Suprapubic skin (tissue), 4 donors: Measurements from ENCODE around the gene SAMD4A.

Source experiments
- EP300 ChIP-seq: sonication (generic); formaldehyde crosslinking; IDR thresholded peaks from one replicate; pipeline ENCODE4 v1.6.1; 2017; ENCODE audit warnings: antibody characterized with exemption
- POLR2A ChIP-seq, 2 donors: fragments of 450-650 bp; IDR thresholded peaks; one replicate each; pipeline ENCODE4 v1.6.1; 2017; ENCODE audit warnings: antibody characterized with exemption in 2 of 2, mild to moderate bottlenecking in 2 of 2, moderate library complexity in 2 of 2
- POLR2AphosphoS5 ChIP-seq, 3 donors: sonication (generic); formaldehyde crosslinking; IDR thresholded peaks; one replicate each; pipeline ENCODE4 v1.6.1; 2017; ENCODE audit warnings: antibody characterized with exemption in 3 of 3
- TF ChIP-seq, protein P1 (sequence below), 2 donors: fragments of 200-600 bp in 1 of 2; fragments of 450-650 bp in 1 of 2; sonication (generic) in 1 of 2; IDR thresholded peaks; one replicate each; pipeline ENCODE4 v1.5.1; 2016 to 2019; ENCODE audit warnings: antibody characterized with exemption in 2 of 2, mild to moderate bottlenecking in 1 of 2, moderate library complexity in 1 of 2

DNA sequence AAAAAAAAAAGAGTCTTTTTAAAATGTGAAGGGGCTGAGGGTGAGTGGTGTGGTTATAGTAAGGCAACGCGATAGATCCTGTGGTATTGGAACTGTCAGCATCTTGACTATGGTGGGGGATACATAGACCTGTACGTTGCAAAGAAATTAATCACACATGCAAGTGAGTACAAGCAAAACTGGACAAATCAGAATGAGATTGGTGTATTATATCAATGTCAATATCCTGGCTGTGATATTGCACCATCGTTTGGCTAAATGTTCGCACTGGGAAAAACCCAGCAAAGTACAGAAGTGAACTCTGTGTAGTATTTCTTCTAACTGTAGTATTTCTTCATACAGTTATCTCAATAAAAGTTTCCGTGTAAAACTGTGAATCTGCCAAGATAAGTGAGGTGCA is 267.8 kb downstream of the SAMD4A start:
- TF ChIP-seq, protein P1, sequence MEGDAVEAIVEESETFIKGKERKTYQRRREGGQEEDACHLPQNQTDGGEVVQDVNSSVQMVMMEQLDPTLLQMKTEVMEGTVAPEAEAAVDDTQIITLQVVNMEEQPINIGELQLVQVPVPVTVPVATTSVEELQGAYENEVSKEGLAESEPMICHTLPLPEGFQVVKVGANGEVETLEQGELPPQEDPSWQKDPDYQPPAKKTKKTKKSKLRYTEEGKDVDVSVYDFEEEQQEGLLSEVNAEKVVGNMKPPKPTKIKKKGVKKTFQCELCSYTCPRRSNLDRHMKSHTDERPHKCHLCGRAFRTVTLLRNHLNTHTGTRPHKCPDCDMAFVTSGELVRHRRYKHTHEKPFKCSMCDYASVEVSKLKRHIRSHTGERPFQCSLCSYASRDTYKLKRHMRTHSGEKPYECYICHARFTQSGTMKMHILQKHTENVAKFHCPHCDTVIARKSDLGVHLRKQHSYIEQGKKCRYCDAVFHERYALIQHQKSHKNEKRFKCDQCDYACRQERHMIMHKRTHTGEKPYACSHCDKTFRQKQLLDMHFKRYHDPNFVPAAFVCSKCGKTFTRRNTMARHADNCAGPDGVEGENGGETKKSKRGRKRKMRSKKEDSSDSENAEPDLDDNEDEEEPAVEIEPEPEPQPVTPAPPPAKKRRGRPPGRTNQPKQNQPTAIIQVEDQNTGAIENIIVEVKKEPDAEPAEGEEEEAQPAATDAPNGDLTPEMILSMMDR (IDR thresholded peaks at IDR 0.05): no peak
- no peak for TF ChIP-seq POLR2A (IDR thresholded peaks at IDR 0.05)
- no peak for TF ChIP-seq EP300
- TF ChIP-seq POLR2AphosphoS5 (IDR thresholded peaks at IDR 0.05): no peak
